Adrenal gland (tissue), 12 donors: ENCODE measurements around the gene CLEC16A. TPM values are rescaled to one million over a fixed set of nuclear protein-coding genes. Genes with fewer than 3 reads are reported as not detected.

Experiments
- DNase-seq, 7 donors: peaks; one replicate each; pipeline ENCODE4 v3.0.0-alpha.2; 2019 to 2020
- H3K27ac ChIP-seq, 5 donors: fragments of 200-600 bp; sonication (generic) in 4 of 5; 1 replicate in 3 of 5; 2 replicates in 2 of 5; pipeline versions ENCODE4 v1.5.1 to v1.8.0; 2016 to 2020; ENCODE audit warnings: mild to moderate bottlenecking in 1 of 5
- H3K27me3 ChIP-seq: fragments of 200-600 bp; 2 replicates; pipeline ENCODE4 v1.8.0; 2021
- H3K36me3 ChIP-seq, 2 donors: fragments of 200-600 bp; replicated peaks in 1 of 2; 1 replicate in 1 of 2; 2 replicates in 1 of 2; pipeline versions ENCODE4 v1.5.1 to v1.8.0; 2018 to 2022
- H3K4me1 ChIP-seq, 2 donors: fragments of 200-600 bp; replicated peaks in 1 of 2; 1 replicate in 1 of 2; 2 replicates in 1 of 2; pipeline versions ENCODE4 v1.5.1 to v1.8.0; 2018 to 2021
- H3K4me3 ChIP-seq, 4 donors: fragments of 200-600 bp; sonication (generic) in 3 of 4; one replicate each; pipeline ENCODE4 v1.5.1; 2016 to 2018
- H3K9me3 ChIP-seq, 3 donors: fragments of 200-600 bp; sonication (generic) in 1 of 3; replicated peaks in 1 of 3; 1 replicate in 2 of 3; 2 replicates in 1 of 3; pipeline versions ENCODE4 v1.5.1 to v1.8.0; 2016 to 2021
- POLR2A ChIP-seq, 2 donors: fragments of 450-650 bp; IDR thresholded peaks; one replicate each; pipeline ENCODE4 v1.6.1; 2017; ENCODE audit warnings: antibody characterized with exemption in 2 of 2, mild to moderate bottlenecking in 2 of 2, moderate library complexity in 1 of 2
- WGBS, 4 donors: extraction: QIAGEN DNeasy Blood & Tissue Kit in 2 of 4; methylation state at CpG; one replicate each; pipeline versions ENCODE4 v1.1.5 to v1.1.7; 2013 to 2017; 5-methylcytosine and 5-hydroxymethylcytosine counted together
- intact Hi-C, 2 donors: fragments of 100-400 bp; cut with DNase I; formaldehyde crosslinking; loops; one replicate each; pipeline versions ENCODE4 v1.14.1 to v1.15.0; 2022 to 2023
- polyA plus RNA-seq, 3 donors: library from polyadenylated mRNA; stranded (reverse); fragments of 200-250 nt in 2 of 3; fragments of 350-450 nt in 1 of 3; fragmentation: Illumina TruSeq in 1 of 3; extraction: RNeasy Lipid Tissue Mini Kit (QIAGEN cat#74804) in 1 of 3; gene quantifications; one replicate each; pipeline ENCODE4 v1.2.3, GENCODE V29; 2013 to 2014
- total RNA-seq, 9 donors: library from RNA; depleted of rRNA in 4 of 9; stranded (reverse); fragments of >200 nt in 4 of 9; fragments of 120-200 nt in 1 of 9; fragmentation: NEBNext Ultra II Directional in 1 of 9; extraction: Animal tissue kit (Norgen Biotek cat#: 25700) in 1 of 9; gene quantifications; one replicate each; pipeline versions ENCODE4 v1.1.0 to v1.2.4, GENCODE V29; 2013 to 2023
- TF ChIP-seq, protein P1 (sequence below), 6 experiments: fragments of 450-650 bp in 4 of 6; fragments of 200-600 bp in 2 of 6; sonication (generic) in 1 of 6; IDR thresholded peaks; 1 replicate in 5 of 6; 2 replicates in 1 of 6; pipeline versions ENCODE4 v1.5.1 to v1.8.0; 2016 to 2021; ENCODE audit warnings: antibody characterized with exemption in 6 of 6, mild to moderate bottlenecking in 2 of 6, moderate library complexity in 1 of 6
- donor health status: healthy with polysubstance abuse.
- donor health status: Bipolar disorder and iron deficiency.
- donor health status: DM: yes; HTN: yes; CAD: no.
- donor health status: DM: no; HTN: no; CAD: no.
- donor health status: DM: no; HTN: no; CAD: no.
- donor health status: DM: yes; HTN: yes; CAD: no.

CLEC16A gene
- total and polyA plus RNA-seq, 12 donors, result 14.0 to 37.2 (median 27.6) TPM

DNA sequence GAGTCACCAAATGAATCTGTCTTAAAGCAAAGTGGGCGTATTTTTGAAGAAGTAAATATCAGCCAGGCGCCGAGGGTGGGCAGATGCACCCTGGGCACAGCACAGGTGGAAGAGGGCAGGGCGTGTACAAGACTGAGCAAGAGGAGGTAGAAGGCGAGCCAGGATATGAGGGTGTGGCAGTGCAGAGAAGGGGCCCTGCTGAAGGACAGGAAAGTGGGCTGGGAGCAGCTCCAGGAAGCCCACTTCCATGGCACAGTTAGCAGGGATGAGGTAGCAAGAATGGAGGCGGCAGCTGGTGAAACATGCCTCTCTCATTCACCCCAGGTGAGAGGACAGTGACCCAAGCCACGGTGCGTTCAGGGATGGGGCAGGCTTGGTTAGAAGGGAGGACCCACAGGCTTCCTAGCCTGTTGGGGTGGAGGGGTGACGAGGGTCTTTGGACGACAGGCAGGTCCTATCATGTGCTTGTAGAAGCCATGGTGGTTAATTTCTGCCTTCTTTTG, 149.3 kb downstream of the CLEC16A start:
- Histone ChIP-seq H3K4me1 (peaks cover 0 to 25% of the 10 kb centered on the region in 2 donors), H3K9me3 (no peaks in the 10 kb centered on the region)
- intact Hi-C loops, result no loop called here

DNA sequence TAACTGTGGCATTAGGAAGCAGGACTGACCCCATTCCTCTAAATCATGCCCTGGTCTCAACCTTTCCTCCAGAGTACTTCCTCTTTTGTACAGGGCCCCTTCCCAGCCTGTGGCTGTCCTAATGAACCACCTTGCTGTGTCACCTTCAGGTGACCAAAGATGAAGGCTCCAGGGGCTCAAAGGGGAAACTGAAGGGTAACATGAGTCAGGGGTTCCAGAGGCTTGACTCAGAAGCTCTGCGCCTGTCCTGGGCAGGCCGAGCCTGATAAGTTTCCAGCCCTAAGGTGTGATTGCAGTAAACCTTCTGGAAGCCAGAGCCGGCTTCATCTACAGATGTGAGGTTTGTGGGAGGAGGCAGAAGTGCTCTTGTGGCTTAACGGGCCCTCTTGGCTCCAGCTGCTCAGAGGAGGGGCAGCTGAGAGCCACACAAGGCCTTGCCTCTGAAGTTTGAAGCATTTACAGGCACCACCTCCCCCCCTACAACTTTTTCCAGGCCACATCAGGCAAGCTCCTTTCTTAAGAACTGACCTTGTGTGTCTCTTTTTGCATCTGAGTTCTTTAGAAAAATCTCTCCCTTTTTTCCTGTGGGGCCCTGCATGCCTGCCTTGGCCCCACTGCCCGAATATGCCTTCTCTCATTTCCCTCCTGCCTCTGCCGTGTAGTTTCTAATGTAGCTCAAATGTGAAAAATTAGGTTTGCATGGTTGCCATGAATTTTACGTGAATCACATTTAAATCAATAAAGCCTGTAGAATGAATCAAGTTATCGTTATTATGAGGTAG, 149.9 kb downstream of the CLEC16A start:
- peaks cover 0 to 25% of the 10 kb centered on the region in 2 donors for H3K4me1 ChIP-seq
- no peaks in the 10 kb centered on the region for H3K36me3 ChIP-seq
- no peaks in the 10 kb centered on the region for H3K9me3 ChIP-seq
- no peak overlapping the region for H3K4me3 ChIP-seq
- peak overlapping the region in 3 of 5 donors; percentile 35 to 74 (median 62) for H3K27ac ChIP-seq
- no peaks in the 10 kb centered on the region for H3K27me3 ChIP-seq
- intact Hi-C loops, result no loop called here
- TF ChIP-seq, protein P1, sequence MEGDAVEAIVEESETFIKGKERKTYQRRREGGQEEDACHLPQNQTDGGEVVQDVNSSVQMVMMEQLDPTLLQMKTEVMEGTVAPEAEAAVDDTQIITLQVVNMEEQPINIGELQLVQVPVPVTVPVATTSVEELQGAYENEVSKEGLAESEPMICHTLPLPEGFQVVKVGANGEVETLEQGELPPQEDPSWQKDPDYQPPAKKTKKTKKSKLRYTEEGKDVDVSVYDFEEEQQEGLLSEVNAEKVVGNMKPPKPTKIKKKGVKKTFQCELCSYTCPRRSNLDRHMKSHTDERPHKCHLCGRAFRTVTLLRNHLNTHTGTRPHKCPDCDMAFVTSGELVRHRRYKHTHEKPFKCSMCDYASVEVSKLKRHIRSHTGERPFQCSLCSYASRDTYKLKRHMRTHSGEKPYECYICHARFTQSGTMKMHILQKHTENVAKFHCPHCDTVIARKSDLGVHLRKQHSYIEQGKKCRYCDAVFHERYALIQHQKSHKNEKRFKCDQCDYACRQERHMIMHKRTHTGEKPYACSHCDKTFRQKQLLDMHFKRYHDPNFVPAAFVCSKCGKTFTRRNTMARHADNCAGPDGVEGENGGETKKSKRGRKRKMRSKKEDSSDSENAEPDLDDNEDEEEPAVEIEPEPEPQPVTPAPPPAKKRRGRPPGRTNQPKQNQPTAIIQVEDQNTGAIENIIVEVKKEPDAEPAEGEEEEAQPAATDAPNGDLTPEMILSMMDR (IDR thresholded peaks at IDR 0.05), result no peak
- TF ChIP-seq POLR2A (IDR thresholded peaks at IDR 0.05), result no peak
- WGBS, 4 donors, result 41 to 48% (median 42%) methylated on average over 6 to 8 of the region's 8 CpGs
- DNase-seq, result peak in 6 of 7 donors; percentile 43 to 70 (median 65)

More for the DNA sequence above, 149.3 kb downstream of the CLEC16A start:
- no peak for DNase-seq
- no peaks in the 10 kb centered on the region for H3K27me3 ChIP-seq
- H3K27ac ChIP-seq, result peak overlapping the region in 3 of 5 donors; percentile 35 to 74 (median 62)
- H3K4me3 ChIP-seq, result no peak overlapping the region
- TF ChIP-seq, protein P1 (IDR thresholded peaks at IDR 0.05), result no peak
- no peak for TF ChIP-seq POLR2A (IDR thresholded peaks at IDR 0.05)
- WGBS, 4 donors, result 80 to 96% (median 87%) methylated on average over 8 to 10 of the region's 10 CpGs
- H3K36me3 ChIP-seq, result no peaks in the 10 kb centered on the region

DNA sequence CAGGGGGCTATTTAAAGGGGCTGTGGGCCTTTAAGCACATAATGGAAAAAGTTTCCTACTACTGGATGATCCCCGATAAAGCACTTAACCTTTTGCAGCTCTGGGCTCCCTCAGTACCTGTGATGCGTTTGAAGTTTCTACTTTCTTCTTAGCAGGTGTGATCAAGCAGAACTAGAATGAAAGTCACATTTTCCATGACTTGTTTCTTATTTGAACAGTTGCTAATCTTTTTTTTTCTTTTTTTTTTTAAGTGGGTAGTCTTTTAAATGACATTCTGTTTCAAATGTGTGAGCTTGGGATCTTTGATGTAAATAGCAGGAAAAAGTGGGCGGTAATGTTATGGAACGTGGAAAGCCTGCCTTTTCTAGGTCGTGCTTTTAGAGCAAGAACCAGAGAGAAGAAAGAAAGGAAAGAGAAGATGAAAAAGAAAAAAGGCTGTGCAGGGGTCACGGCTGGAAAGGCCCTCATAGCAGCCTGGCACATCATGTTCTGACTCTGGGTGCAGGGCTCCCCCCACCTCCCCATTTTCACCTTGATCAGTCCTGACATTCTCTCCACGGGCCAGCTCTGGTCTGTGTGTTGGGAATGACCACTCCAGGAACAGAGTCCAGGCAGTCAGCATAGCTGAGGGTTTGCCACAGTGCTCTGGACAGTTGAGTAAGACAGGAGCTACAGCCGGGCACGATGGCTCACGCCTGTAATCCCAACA, 150.6 kb downstream of the CLEC16A start:
- no peaks in the 10 kb centered on the region for H3K36me3 ChIP-seq
- H3K9me3 ChIP-seq, result no peaks in the 10 kb centered on the region
- H3K27ac ChIP-seq, result peak overlapping the region in 3 of 5 donors; percentile 35 to 74 (median 62)
- H3K27me3 ChIP-seq, result no peaks in the 10 kb centered on the region
- intact Hi-C loops, result no loop called here
- TF ChIP-seq POLR2A (IDR thresholded peaks at IDR 0.05), result no peak
- TF ChIP-seq, protein P1 (IDR thresholded peaks at IDR 0.05), result no peak
- WGBS, 4 donors, result 80 to 84% (median 82%) methylated on average over 9 to 10 of the region's 10 CpGs
- no peak overlapping the region for H3K4me3 ChIP-seq
- no peak for DNase-seq
- H3K4me1 ChIP-seq, result peaks cover 0 to 28% of the 10 kb centered on the region in 2 donors

DNA sequence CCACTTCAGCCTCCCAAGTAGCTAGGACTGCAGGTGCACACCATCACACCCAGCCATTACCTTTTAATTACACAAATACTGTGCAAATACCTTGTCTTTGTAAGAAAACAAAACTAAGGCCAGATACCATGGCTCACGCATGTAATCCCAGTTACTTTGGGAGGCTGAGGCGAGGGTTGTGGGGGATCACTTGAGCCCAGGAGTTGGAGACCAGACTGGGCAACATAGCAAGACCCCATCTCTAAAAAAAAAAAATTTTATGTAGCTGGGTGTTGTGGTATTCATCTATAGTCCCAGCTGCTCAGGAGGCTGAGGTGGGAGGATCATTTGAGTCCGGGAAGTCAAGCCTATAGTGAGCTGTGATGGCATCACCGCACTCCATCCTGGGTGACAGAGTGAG, 151.6 kb downstream of the CLEC16A start:
- no peak overlapping the region for H3K4me3 ChIP-seq
- DNase-seq, result no peak
- H3K4me1 ChIP-seq, result peaks cover 0 to 30% of the 10 kb centered on the region in 2 donors
- H3K27me3 ChIP-seq, result no peaks in the 10 kb centered on the region
- WGBS, 4 donors, result 96 to 100% (median 99%) methylated on average over 4 of the region's 4 CpGs
- no peak overlapping the region for H3K27ac ChIP-seq
- intact Hi-C loops, result no loop called here
- TF ChIP-seq, protein P1 (IDR thresholded peaks at IDR 0.05), result no peak
- no peak for TF ChIP-seq POLR2A (IDR thresholded peaks at IDR 0.05)
- no peaks in the 10 kb centered on the region for H3K9me3 ChIP-seq
- H3K36me3 ChIP-seq, result no peaks in the 10 kb centered on the region
